Neural crest cell (in vitro differentiated cells): Measurements from ENCODE around the gene EIF2D. TPM values are rescaled to one million over a fixed set of nuclear protein-coding genes. Genes with fewer than 3 reads are reported as not detected.
"Not testable (repeated sequence)": the region's sequence is repeated elsewhere in the genome, so short reads cannot be mapped to it uniquely, and the experiment has no call there.

Experiments
- DNase-seq: peaks from one replicate; pipeline ENCODE4 v3.0.0; 2021; ENCODE audit warnings: low read depth, mixed read lengths, low spot score
- H3K27ac Mint-ChIP-seq: one replicate; pipeline ENCODE4 v1.8.0; 2021; ENCODE audit warnings: mild to moderate bottlenecking, mixed read lengths; ENCODE audit not compliant: unreplicated experiment
- H3K27me3 Mint-ChIP-seq: 2 replicates; pipeline ENCODE4 v1.8.0; 2021; ENCODE audit warnings: low read depth, mild to moderate bottlenecking, mixed read lengths
- H3K36me3 Mint-ChIP-seq: 2 replicates; pipeline ENCODE4 v1.8.0; 2021; ENCODE audit warnings: low read depth, mild to moderate bottlenecking, mixed read lengths
- H3K4me1 Mint-ChIP-seq: 2 replicates; pipeline ENCODE4 v1.8.0; 2021; ENCODE audit warnings: mixed read lengths
- H3K4me3 Mint-ChIP-seq: one replicate; pipeline ENCODE4 v1.8.0; 2021; ENCODE audit warnings: mild to moderate bottlenecking, mixed read lengths
- H3K9me3 Mint-ChIP-seq: 2 replicates; pipeline ENCODE4 v1.8.0; 2021; ENCODE audit warnings: mixed read lengths
- total RNA-seq: library from RNA; stranded (reverse); gene quantifications from 2 replicates; pipeline ENCODE4 v1.2.1, GENCODE V29; 2021
- TF ChIP-seq, protein P1 (sequence below): fragments of 200-600 bp; sonication (generic); conservative IDR thresholded peaks from 2 replicates; pipeline ENCODE4 v1.5.0; 2021; ENCODE audit warnings: antibody characterized with exemption, mild to moderate bottlenecking

Gene EIF2D
- total RNA-seq, 1 donor from 2014 or later: 38.2 TPM

DNA sequence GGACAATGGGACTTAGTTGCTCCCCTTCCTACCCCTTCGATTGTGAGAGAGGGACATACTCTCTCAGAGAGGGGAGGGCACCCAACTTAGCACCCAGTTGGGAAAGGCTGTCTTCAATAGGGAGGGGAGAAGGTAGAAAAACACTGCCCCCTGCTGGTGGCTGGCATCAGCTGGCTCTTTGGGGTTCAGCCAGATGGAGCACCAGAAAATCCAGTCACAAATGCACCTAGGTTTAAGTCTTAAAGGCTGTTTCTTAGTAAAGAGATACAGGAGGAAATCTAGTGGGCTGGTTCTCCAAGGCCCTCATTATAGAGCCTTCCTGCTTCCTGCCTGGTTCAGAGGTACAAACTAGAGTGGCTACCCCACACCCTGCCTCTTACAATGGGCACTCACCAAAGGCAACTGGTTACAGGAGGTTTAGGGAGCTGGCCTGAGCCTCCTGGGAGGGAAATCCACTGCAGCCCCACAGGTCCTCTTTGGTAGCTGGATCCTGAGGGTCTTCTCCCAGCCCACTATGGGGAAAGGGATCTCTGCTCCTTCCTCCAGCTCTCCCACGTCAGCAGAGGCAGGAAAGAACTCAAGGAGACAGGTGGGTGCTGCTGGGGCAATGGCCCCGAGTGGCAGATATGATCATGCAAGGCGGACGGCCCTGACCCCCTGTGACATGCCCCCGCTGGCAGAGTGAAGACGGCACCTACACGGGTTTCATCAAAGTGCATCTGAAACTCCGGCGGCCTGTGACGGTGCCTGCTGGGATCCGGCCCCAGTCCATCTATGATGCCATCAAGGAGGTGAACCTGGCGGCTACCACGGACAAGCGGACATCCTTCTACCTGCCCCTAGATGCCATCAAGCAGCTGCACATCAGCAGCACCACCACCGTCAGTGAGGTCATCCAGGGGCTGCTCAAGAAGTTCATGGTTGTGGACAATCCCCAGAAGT lies 28.3 kb downstream of the EIF2D start:
- Mint-ChIP-seq H3K27ac (no peak overlapping the region), H3K27me3 (no peaks in the 10 kb centered on the region), H3K36me3 (no peaks in the 10 kb centered on the region), H3K9me3 (no peaks in the 10 kb centered on the region), H3K4me3 (no peak overlapping the region), H3K4me1 (peaks cover 18% of the 10 kb centered on the region)
- DNase-seq: peak; percentile 75
- TF ChIP-seq, protein P1, sequence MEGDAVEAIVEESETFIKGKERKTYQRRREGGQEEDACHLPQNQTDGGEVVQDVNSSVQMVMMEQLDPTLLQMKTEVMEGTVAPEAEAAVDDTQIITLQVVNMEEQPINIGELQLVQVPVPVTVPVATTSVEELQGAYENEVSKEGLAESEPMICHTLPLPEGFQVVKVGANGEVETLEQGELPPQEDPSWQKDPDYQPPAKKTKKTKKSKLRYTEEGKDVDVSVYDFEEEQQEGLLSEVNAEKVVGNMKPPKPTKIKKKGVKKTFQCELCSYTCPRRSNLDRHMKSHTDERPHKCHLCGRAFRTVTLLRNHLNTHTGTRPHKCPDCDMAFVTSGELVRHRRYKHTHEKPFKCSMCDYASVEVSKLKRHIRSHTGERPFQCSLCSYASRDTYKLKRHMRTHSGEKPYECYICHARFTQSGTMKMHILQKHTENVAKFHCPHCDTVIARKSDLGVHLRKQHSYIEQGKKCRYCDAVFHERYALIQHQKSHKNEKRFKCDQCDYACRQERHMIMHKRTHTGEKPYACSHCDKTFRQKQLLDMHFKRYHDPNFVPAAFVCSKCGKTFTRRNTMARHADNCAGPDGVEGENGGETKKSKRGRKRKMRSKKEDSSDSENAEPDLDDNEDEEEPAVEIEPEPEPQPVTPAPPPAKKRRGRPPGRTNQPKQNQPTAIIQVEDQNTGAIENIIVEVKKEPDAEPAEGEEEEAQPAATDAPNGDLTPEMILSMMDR: peak; percentile 82

DNA sequence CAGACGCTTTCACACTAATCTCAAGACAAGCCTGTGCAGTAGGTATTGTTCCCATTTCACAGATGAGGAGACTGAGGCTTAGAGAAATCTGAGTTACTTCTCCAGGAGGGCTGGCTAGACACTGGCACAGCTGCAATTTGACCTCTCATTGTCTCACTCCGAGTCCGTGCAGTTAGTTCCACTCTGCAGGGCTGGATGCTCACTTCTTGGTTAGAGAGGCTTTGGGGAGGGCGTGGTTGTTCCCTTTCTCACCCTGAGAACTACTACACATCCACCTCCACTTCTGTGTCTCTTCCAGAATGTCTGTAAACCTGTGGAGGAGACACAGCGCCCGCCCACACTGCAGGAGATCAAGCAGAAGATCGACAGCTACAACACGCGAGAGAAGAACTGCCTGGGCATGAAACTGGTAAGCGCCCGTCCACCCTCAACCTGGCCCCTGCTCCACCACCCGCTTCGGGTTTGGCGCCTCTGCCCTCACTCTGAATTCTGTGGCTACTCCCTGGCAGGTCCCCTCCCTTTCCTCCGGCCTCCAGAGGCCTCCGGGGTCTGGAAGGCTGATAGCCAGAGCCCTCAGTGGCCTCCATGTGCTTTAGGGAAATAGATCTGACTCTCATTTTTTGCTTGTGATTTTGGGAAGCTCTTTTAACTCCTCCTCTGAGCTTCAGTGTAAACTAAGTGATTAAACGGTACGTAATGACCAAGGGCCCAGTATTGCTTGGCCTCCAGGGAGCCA lies 29.1 kb downstream of the EIF2D start:
- TF ChIP-seq, protein P1: no peak
- Mint-ChIP-seq H3K36me3 (no peaks in the 10 kb centered on the region), H3K4me1 (peaks cover 11% of the 10 kb centered on the region), H3K27me3 (no peaks in the 10 kb centered on the region), H3K4me3 (no peak overlapping the region), H3K9me3 (no peaks in the 10 kb centered on the region), H3K27ac (no peak overlapping the region)
- DNase-seq: no peak

DNA sequence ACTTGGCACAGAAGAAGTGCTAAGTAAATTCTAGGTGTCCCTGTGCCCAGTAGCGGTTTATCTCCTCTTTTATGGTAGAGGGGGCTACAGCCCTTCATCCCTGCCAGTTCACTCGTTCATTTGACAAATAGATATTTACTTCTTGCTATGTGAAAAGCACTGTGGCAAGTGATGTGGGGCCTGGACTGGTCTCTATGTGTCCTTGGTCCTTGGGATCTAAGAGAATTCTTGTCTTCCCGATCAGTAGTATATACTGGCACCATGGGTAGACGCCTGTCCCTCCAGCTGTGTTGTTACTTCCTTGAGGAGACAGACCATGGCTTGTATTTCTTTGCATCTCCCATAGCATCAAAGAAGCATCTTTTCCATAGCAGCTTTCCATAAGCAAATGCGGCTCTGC lies 29.7 kb downstream of the EIF2D start:
- TF ChIP-seq, protein P1: no peak

GRCh38 chr1:206581571-206581981 lies 30.7 kb downstream of the EIF2D start:
- H3K4me1 Mint-ChIP-seq: peaks cover 3% of the 10 kb centered on the region
- H3K27me3 Mint-ChIP-seq: no peaks in the 10 kb centered on the region
- H3K9me3 Mint-ChIP-seq: no peaks in the 10 kb centered on the region
- DNase-seq: no peak
- TF ChIP-seq, protein P1: no peak
- no peak overlapping the region for H3K27ac Mint-ChIP-seq
- H3K36me3 Mint-ChIP-seq: no peaks in the 10 kb centered on the region
- H3K4me3 Mint-ChIP-seq: no peak overlapping the region

More for the DNA sequence above, 29.7 kb downstream of the EIF2D start:
- DNase-seq: no peak
- Mint-ChIP-seq H3K36me3 (no peaks in the 10 kb centered on the region), H3K27me3 (no peaks in the 10 kb centered on the region), H3K4me3 (no peak overlapping the region), H3K4me1 (peaks cover 5% of the 10 kb centered on the region), H3K9me3 (no peaks in the 10 kb centered on the region), H3K27ac (no peak overlapping the region)

- H3K9me3 Mint-ChIP-seq, DNase-seq, H3K4me3 Mint-ChIP-seq, H3K27me3 Mint-ChIP-seq, H3K36me3 Mint-ChIP-seq, H3K4me1 Mint-ChIP-seq: not testable (repeated sequence)
- peak overlapping the region; percentile 69 for H3K27ac Mint-ChIP-seq
Measured at GRCh38 chr1:206581114-206581497, 31.2 kb downstream of the EIF2D start.
